Measurements from ENCODE around the gene SLC35E4.
"Not testable (repeated sequence)": the region's sequence is repeated elsewhere in the genome, so short reads cannot be mapped to it uniquely, and the experiment has no call there.

Gene SLC35E4

DNA sequence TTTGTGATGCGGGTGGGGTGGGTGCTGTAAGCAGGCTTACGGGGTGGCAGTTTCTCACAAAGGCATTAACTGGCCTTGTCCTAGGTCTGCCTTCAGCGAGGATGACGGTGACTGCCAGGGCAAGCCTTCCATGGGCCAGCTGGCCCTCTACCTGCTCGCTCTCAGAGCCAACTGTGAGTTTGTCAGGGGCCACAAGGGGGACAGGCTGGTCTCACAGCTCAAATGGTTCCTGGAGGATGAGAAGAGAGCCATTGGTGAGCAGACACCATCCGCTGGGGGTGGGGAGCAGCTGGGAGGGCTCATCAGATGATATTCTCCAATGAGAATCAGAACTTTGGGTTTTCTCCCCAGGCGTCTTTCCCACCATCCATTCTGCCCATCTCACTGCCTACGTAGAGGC is 22.8 kb upstream of the SLC35E4 start:
- DNase-seq: no peak

DNA sequence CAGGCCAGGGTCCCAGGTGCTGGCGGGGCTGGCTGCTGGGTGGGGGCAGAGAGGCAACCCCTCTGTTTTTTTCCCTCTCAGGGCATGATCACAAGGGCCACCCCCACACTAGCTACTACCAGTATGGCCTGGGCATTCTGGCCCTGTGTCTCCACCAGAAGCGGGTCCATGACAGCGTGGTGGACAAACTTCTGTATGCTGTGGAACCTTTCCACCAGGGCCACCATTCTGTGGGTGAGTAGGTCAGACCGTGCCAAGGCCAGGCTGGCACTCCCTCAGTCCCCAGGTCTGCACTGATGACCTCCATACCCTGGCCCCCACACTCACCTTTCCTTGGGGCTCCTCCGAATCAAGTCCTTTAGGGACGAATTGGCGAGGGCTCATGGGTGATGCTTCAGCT is 21.3 kb upstream of the SLC35E4 start:
- DNase-seq: no peak

DNA sequence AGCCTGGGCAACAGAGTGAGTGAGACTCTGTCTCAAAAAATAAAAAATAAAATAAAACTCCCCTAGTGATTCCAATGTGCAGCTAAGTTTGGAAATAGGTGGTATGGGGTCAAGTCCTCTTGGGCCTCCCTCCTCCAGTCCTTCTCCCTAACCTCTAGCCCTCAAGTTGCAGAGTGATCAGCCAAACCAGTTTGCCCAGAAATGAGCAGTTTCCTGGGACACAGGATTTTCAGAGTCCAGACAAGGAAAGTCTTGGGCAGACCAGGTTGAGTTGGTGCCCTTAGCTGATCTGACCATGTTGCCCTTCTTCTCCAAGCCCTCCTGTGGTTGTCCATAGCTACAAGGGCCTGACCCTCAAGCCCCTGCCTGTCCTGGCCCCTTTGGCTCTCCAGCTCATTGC is 20.7 kb upstream of the SLC35E4 start:
- DNase-seq: no peak

DNA sequence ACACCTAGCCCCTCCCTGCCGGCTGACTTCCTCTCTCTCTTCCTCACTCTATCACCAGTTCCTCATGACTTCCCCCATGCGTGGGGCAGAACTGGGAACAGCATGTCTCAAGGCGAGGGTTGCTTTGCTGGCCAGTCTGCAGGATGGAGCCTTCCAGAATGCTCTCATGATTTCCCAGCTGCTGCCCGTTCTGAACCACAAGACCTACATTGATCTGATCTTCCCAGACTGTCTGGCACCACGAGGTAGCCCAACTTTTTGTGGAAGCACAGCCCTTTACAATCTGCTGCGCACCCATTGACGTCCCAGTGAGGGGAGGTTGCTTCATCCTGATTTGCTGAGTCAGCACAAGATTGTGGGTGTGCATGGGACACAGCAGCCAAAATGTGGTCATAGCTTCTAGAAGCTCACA is 20.0 kb upstream of the SLC35E4 start:
- DNase-seq: no peak

DNA sequence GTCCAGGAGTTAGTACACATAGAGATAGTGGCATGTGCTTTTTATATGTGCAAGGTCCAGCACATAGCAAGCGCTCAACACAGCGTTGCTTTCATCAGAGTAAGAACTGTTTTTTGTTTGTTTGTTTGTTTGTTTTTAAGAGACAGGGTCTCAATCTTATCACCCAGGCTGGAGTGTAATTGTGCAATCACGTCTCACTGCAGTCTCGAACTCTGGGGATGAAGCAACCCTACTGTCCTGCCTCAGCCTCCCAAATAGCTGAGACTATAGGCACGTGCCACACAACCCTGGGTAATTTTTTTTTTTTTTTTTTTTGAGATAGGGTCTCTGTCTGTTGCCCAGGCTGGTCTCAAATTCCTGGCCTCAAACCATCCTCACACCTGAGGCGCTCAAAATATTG is 17.8 kb upstream of the SLC35E4 start:
- no peak for DNase-seq

DNA sequence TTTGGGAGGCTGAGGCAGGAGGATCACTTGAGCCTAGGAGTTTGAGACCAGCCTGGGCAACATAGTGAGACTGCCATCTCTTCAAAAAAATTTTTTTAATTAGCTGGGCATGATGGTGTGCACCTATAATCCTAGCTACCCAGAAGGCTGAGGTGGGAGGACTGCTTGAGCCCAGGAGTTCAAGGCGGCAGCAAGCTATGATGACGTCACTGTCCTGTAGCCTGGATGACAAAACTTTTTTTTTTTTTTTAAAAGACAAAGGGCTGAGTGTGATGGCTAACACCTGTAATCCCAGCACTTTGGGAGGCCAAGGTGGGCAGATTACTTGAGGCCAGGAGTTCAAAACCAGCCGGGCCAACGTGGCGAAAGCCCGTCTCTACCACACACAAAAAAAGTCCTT is 15.7 kb upstream of the SLC35E4 start:
- DNase-seq: not testable (repeated sequence)

DNA sequence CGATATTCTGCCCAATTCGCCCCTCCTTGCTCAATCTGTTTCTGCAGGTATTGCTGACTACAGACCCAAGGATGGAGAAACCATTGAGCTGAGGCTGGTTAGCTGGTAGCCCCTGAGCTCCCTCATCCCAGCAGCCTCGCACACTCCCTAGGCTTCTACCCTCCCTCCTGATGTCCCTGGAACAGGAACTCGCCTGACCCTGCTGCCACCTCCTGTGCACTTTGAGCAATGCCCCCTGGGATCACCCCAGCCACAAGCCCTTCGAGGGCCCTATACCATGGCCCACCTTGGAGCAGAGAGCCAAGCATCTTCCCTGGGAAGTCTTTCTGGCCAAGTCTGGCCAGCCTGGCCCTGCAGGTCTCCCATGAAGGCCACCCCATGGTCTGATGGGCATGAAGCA is 9.2 kb upstream of the SLC35E4 start:
- DNase-seq: no peak

DNA sequence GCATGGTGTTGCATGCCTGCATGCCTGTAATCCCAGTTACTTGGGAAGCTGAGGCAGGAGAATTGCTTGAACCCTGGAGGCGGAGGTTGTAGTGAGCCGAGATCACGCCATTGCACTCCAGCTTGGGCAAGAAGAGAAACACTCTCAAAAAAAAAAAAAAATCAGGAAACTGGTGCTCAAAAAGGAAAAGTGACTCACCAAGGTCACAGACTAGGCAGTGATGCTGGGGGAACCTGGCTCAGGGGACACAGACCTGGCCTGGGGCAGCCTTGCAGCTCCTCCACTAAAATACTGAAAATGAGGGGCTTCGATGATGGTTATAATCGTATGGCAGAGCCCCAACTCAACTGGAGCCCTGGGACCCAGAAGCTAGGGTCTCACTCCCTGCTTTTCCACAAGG is 8.1 kb upstream of the SLC35E4 start:
- DNase-seq: no peak

DNA sequence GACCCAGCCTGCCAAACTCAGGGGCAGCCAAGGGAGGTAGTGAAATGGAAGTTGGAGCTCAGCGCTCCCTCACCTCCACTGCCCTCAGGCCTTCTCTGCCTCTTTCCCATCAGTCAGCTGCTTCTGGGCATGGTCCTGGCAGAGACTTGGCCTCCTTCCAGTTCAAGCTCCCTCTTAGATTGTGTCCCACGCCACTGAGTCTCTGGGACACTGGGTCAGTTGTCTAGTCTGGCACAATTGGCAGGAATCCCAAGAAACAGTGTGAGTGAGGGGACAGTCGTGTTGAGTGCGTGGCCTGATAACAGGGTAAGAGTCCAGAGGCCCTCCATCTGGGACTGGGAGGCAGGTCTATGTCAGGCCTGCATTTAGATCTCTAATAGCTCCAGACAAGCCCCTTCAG is 7.1 kb upstream of the SLC35E4 start:
- no peak for DNase-seq

DNA sequence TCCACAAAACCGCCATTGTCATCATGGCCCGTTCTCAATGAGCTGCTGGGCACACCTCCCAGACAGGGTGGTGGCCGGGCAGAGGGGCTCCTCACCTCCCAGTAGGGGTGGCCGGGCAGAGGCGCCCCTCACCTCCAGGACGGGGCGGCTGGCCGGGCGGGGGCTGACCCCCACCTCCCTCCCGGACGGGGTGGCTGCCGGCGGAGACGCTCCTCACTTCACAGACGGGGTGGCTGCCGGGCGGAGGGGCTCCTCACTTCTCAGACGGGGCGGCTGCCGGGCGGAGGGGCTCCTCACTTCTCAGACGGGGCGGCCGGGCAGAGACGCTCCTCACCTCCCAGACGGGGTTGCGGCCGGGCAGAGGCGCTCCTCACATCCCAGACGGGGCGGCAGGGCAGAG is 4.1 kb upstream of the SLC35E4 start:
- not testable (repeated sequence) for DNase-seq

DNA sequence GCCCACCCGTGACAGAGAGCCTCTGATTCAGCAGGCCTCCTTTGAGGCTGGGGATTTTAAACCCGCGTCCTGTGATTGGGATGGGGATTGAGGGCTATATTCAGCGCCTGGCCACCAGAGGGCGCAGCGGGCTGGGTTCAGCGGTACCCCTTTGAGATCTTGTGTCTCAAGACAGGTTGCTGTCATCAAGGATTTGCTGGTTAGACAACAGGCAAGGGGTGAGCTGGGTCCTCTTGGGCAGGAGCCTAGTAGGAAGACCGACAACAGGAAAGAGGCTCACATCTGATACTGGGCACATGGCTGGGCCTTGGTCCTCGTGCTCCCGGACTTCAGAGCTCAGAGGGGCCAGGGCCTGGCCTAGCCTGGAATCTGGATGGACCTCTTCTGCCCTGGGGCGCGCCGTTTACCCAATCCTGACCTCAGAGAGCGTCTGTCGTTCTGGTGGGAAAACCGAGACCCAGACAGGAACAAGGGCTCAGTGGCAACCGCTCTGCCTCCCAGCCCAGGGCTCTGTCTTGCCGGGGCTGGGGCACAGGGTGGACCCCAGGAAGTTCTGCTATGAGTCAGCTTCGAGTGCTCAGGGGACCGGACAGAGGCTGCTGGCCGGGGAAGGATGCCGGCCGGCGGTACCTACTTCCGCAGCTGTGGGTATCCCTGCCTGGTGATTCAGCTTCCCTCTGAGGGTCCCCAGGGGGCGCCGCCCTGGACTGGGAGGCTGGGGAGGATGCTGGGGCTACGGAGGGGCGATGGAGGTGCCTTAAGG is 929 bp upstream of the SLC35E4 start:
- peak; percentile 94 for DNase-seq

DNA sequence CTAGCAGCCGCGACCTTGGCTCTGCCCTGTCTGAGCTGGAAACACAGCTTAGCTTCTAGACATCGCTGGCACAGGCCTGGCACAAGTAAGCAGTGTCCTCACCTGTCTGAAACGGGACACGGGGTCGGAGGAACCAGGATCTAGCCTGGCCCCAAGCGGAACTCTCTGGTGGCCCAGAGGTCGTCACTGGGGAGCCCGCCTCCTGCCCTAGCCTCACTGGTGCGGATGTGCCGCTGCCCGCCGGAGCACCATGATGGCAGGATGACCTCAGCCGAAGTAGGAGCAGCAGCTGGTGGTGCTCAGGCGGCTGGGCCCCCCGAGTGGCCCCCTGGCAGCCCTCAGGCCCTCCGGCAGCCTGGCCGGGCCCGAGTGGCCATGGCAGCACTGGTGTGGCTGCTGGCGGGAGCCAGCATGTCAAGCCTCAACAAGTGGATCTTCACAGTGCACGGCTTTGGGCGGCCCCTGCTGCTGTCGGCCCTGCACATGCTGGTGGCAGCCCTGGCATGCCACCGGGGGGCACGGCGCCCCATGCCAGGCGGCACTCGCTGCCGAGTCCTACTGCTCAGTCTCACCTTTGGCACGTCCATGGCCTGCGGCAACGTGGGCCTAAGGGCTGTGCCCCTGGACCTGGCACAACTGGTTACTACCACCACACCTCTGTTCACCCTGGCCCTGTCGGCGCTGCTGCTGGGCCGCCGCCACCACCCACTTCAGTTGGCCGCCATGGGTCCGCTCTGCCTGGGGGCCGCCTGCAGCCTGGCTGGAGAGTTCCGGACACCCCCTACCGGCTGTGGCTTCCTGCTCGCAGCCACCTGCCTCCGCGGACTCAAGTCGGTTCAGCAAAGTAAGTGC is 871 bp downstream of the SLC35E4 start:
- peak in 1 of 2 donors; percentile 28 for DNase-seq

DNA sequence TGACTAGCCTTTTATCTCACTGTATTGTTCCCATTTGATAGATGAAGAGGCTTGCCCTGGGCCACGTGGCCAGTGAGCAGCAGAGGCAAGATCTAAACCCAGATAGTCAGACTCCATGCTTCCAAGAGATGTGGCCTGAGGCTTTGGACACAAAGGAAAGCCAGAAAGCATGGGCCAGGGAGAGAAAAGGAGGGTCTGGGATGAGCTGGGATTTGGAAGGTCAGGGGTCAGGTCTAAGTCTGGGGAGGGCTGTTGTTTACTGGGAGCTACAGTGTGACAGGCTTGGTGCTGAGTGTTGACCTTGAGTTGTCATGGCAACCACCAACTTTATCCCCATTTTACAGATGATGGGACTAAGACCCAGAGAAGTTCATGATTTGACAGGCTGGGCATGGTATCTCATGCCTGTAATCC is 2.1 kb downstream of the SLC35E4 start:
- no peak for DNase-seq

DNA sequence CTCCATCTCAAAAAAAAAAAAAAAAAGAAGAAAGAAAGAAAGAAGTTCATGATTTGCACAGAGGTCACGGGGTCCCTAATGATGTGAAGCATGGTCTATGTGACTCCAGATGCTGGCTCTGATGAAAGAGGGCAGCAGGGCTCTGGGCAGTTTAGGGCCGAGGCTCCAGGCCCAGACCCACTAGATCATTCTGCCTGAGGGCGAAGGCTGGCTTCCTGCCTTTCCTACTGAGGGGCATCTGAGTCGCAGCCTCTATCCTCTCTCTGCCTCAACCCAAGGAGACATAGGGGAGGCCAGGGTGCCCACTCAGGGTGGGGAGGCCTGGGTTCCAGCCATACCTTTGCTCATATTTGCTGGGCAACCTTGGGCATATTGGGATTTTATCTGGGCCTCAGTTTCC is 4.8 kb downstream of the SLC35E4 start:
- no peak for DNase-seq

DNA sequence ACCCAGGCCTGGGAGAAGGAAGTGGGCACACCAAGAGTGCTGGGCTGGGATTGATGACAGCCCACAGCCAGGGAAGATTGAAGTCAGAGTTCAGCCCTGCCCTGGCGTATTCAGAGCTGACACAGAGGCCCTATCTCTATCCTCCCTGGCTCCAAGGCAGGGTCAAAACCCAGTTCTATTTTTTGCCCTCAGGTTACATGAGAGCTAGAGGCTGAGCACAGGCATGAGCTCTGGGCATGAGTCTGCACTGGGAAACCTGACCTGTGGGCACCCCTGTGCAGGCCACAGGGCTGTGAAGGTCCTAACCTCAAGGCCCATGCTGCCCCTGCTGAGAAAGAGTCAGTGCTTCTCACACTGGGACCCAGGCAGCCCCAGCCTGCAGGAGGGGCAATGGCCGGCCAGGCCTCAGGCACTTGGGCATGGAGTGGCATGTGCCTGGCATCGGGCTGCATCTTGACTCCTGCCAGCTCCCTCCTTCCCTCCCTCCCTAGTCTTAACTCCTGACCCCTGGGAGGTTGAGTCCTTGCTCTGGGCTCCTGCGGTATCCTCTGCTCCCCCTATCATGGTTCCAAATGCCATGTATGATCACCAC is 5.4 kb downstream of the SLC35E4 start:
- DNase-seq: no peak

DNA sequence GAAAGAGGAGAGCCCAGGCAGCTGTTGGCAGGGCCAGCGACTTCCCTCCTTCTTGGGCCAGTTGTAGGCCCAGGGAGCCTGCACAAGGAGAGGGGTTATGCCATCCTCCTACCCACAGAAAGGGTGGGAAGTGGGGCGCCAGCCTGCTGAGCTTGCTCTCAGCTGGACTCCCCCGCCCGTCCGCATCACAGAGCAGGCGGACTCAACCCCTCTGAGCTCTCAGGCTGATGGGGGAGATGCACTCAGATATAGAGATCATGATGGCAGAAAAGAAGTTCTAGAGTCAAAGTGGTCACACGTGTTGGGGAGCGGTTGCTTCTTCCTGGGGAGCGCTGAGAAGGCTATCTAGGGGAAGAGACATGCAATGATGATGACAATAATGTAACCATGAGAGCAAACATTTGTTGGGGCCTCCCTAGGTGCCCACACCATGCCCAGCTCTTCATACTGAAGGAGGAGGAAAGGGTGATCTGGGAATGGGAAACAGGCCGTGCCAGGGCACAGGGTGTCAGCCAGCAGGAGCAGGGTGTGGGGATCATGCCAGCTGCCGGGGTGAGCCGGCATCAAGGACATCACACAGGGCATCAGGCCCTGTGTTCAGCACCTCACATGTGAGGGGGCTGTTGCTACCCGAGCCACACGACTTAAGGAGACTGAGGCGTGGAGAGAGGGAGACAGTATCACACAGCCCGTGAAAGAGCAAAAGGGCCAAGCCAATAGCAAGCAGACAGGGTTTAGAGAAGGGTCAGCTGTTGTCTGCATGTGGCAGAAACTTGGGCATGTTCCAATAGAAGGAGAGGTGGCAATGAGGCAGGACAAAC is 7.7 kb downstream of the SLC35E4 start:
- DNase-seq: no peak

DNA sequence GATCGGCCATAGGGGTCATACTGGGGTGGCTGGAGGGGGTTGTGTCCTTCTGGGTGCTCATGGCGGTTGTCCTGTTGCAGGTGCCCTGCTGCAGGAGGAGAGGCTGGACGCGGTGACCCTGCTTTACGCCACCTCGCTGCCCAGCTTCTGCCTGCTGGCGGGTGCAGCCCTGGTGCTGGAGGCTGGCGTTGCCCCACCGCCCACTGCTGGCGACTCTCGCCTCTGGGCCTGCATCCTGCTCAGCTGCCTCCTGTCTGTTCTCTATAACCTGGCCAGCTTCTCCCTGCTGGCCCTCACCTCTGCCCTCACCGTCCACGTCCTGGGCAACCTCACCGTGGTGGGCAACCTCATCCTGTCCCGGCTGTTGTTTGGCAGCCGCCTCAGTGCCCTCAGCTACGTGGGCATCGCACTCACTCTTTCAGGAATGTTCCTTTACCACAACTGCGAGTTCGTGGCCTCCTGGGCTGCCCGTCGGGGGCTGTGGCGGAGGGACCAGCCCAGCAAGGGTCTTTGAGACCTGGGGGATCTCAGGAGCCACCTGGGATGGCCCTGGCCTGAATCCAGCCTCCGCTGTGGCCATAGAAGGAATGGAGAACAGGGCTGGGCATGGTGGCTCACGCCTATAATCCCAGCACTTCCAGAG is 11.1 kb downstream of the SLC35E4 start:
- no peak for DNase-seq

DNA sequence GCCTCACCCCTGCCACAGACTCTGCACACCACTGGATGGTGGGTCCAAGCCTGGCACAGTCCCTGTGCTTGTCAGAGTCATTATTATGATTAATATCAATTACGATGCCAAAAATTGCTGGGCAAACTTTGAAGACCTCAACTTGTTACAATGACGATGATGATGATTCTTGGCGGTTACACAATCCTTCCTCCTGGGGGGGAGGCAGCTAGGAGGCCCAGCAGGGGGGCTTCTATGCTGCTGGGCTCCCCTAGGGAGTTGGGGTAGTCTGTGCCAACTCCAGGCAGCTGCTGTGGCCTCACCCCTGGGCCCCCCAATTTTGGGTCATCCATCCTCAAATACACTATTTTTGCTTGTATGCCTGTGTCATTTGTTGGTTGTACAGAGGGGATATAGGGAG is 12.0 kb downstream of the SLC35E4 start:
- DNase-seq: no peak

DNA sequence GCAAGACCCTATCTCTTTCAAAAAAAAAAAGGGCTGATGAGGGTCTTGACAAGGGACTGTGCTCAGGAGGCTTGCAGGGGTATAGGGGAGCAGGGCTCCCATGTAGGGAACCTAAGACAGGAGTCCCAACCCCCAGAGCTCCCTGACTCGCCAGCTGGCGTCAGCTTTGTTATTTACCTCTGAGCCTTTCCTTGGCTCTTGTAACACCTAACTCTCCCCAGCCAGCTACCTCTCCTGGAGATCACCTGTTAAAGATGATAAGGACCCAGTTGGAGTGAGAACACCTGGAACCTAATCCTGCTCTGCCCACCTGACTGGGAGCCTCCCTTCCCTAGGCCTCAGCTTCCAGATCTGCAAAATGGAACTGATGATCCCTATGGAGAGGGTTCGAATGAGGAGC is 13.2 kb downstream of the SLC35E4 start:
- DNase-seq: no peak

DNA sequence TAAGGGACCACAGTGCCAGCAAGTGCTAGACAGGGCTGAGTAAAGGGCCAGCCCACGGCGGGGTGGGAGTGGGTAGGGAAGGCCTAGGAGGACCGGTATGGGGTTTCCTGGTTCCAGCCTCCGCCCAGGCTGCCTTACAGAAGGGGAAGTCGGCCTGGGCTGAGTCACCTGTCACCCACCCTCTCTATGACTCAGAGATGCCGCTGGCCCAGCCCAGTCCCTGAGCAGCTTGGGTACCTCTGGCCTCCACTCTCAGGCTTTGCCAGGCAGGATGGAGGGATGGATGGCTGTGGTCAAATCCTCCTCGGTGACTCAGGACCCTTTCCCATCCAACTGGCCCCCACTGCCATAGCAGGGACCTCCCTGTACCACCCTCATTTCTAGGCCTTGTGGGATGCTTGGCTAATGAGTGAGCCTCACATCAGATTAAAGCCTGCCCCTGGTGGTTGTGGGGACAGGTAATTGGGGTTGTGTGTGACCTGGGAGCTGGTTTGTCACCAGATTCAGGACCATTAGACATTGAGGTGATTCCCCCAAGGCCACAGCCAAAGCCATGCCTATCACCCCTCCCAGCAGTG is 13.9 kb downstream of the SLC35E4 start:
- peak; percentile 88 to 91 for DNase-seq

DNA sequence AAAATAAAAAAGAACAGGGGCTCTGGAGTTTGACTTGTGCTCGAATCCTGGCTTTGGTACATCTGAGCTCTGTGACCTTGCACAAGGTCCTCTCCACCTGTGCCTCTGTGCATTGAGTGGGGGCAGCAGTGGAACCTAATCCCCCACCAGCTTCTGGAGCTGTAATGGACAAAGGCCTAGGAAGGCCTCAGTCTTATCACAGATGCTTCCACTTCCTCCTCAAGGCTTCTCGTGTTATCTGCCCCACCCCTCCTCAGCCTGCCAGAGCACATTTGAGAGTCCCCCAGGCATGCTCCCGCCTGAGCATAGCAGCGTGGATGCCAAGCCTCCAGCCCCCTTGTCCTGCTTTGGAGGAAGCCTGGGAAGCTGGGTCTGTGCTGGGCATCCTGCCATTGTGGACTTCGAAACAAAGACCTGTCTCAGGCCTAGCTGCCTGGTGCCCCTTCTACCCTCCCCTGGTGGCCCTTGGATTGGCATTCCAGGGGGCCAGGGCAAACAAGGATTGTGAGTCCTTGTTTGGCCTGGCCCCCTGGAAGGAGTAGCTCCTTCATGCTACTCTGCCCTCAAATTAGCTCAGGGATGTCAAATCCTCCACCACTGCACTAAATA is 15.0 kb downstream of the SLC35E4 start:
- DNase-seq: no peak

DNA sequence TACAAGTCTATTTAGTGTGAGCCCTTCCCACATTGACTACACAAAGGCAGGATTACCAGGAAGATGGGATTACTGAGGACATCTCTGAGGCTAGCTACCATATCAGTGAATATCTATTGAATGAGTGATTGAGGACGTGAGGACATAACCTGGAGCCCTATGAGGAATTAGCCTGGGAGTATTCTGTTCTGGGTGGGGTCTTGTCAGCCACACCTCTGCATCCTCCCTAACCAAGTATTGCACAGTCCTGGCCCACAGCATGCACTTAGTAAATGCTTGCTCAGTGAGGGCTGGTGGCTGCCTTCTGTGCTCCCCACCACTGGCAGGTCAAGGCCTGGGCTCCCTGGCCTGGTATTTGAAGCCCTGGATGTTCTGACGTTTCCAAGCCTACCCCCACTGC is 17.3 kb downstream of the SLC35E4 start:
- no peak for DNase-seq

Measured in stimulated activated CD4-positive, alpha-beta T cell treated with anti-CD3 and anti-CD28 coated beads, Interleukin-2, amount 100 ng/mL, for 24 hours (primary cell).